Midbrain (tissue), 1 donor: ENCODE measurements around the gene STARD7.

Experiments
- DNase-seq: peaks from one replicate; lab custom pipeline; 2025; lab: John Stamatoyannopoulos, UW

The STARD7 gene

GRCh38 chr2:96135621-96136020 lies 73.0 kb downstream of the STARD7 start:
- no peak for DNase-seq

- DNase-seq: no peak
These were observed 73.5 kb downstream of the STARD7 start for GRCh38 chr2:96135171-96135570.
